HG02623 (cell line): ENCODE results near the gene RPL9.
"Not testable (repeated sequence)": the region's sequence is repeated elsewhere in the genome, so short reads cannot be mapped to it uniquely, and the experiment has no call there.

ENCODE experiments used
- ATAC-seq: cut with Tn5 transposase; IDR thresholded peaks from one replicate; pipeline ENCODE4 v1.9.1; 2021; ENCODE audit warnings: moderate library complexity; ENCODE audit not compliant: unreplicated experiment

The RPL9 gene

DNA sequence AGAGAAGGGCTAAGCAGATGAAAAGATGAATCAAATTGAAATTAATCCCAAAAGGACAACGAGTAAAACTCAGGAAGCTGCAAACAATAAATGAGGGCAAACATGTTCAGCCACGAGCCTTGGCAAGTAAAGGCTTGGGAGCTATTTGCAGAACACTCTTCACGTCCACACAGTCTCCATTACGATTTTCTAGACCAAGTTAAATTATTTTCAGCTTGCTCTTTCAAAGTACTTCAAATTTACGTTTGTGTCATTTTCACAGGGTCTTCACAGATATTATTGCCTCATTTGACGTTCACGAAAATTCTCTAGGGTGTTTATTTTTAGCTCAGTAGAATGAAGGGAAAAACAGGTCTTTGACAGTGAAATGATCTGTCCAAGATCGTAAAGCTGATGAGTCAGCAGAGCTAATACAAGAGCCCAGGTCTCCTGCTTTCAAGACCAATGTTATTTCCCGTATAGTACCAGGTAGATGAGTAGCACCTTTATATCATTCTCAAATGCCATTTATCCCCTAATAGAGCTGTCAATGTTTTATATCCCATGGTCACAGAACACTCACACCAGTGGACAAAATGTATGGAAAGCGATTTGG lies 31.1 kb downstream of the RPL9 start:
- no peak for ATAC-seq

GRCh38 chr4:39426728-39427127 lies 32.0 kb downstream of the RPL9 start:
- no peak for ATAC-seq

- not testable (repeated sequence) for ATAC-seq
Observed at GRCh38 chr4:39425297-39425696, 33.4 kb downstream of the RPL9 start.

- no peak for ATAC-seq
Observed at GRCh38 chr4:39422247-39422646, 36.5 kb downstream of the RPL9 start.

- no peak for ATAC-seq
Observed at GRCh38 chr4:39415678-39416283, 42.9 kb downstream of the RPL9 start.

- ATAC-seq, result not testable (repeated sequence)
Observed at GRCh38 chr4:39411561-39411960, 47.2 kb downstream of the RPL9 start.

- no peak for ATAC-seq
Observed at GRCh38 chr4:39410415-39410814, 48.3 kb downstream of the RPL9 start.

DNA sequence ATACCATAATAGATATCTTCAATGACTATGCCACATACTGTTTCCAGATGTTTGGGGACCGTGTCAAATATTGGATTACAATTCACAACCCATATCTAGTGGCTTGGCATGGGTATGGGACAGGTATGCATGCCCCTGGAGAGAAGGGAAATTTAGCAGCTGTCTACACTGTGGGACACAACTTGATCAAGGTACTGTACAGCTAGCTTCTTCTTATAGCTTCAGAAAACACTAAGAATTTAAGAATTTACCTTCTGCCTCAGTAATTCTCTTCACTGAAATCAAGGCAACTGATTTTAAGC lies 51.2 kb downstream of the RPL9 start:
- no peak for ATAC-seq

DNA sequence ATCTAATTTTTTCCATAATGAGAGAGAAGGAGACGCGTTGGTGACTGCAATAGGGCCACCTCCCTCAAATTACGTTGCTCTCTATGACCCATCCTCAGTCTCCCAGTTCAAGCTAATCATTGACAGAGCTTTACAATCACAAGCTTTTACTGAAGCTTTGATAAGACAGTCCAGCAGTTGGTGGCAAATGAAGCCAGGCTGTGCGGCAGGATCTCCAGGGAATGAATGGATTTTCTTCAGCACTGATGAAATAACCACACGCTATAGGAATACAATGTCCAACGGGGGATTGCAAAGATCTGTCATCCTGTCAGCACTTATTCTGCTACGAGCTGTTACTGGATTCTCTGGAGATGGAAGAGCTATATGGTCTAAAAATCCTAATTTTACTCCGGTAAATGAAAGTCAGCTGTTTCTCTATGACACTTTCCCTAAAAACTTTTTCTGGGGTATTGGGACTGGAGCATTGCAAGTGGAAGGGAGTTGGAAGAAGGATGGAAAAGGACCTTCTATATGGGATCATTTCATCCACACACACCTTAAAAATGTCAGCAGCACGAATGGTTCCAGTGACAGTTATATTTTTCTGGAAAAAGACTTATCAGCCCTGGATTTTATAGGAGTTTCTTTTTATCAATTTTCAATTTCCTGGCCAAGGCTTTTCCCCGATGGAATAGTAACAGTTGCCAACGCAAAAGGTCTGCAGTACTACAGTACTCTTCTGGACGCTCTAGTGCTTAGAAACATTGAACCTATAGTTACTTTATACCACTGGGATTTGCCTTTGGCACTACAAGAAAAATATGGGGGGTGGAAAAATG lies 51.7 kb downstream of the RPL9 start, which contains the start of gene KLB:
Gene KLB, plus strand, starts transcription at position 168 of the 821 bp plus-strand sequence. Its CDS starts 20 bp downstream, at position 188.
- ATAC-seq, result no peak
